ENCODE data around the gene DRD4. TPM values are rescaled to one million over a fixed set of nuclear protein-coding genes. Genes with fewer than 3 reads are reported as not detected.
"Not testable (repeated sequence)": the region's sequence is repeated elsewhere in the genome, so short reads cannot be mapped to it uniquely, and the experiment has no call there.

DRD4 gene
- total and polyA plus RNA-seq, 5 donors: 0.14 to 1.0 (median 0.28) TPM; not detected in 1

DNA sequence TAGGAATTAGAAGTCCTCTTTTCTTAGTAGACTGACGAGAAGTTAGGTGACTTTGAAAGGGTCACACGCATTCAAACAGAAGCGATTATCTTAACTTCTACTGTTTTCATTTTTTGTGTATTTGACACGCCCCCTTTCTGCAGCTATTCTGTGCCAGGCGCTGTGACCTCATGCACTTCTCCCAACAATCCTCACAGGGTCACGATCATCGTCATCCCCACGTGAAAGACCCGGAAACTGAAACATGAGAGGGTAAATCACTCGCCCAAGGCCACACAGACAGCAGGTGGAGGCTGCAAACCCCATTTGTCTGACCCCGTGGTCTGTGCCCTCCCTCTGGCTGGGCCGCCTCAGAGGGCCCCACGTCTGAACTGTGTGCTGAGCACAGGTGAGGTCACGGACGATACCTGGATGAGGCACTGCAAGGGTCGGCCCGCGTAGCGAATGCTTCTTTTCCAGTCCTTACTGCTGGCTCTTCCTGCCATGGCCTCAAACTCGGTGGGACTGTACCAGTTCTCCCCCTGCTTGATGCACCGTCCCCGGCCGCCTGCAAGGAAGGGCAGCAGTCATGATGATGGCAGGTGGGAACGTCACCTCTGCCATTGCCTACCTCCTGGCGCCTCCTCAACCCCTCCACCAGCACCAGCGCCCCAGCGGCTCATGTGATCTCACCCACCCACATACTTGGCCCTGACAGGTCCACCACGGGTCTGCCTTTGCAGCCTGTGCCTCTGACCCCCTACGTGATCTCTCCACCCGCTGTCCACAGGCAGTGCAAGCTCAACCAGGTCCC is 49.6 kb downstream of the DRD4 start:
- Histone ChIP-seq H3K27ac (ENCODE audit: low read length) (no peak overlapping the region), H3K27me3 (ENCODE audit: control insufficient read depth, insufficient read depth) (no peaks in the 10 kb centered on the region), H3K4me3 (ENCODE audit: low read length) (no peak overlapping the region), H3K9me3 (ENCODE audit: control insufficient read depth, low read length) (no peaks in the 10 kb centered on the region), H3K4me1 (ENCODE audit: control insufficient read depth, insufficient read depth, low read length) (no peaks in the 10 kb centered on the region)
- intact Hi-C loops (cut with DNase I): no loop called here
- DNase-seq: peak in 1 of 3 donors; percentile 43
- 91% methylated on average over 30 of the region's 30 CpGs for WGBS
- no peak for ATAC-seq

DNA sequence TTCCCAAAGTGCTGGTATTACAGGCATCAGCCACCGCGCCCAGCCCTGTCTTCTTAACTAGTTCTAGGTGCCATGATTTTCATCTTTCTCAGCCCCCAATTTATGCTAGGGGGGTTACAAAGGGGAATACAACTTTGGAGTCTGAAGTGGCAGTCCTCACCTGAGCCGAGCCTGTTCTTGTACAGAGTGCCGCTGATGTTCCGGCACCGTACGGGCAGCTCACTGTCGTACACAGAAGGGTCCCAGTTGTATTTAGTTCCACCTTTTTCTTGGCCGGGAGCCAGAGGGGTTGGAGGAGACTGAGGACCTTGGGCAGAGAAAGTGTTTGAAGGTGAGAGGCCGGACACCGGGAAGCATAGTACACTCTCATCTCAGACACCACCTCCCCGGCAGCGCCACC is 50.7 kb downstream of the DRD4 start:
- WGBS: 90% methylated on average over 13 of the region's 13 CpGs
- intact Hi-C loops (cut with DNase I): no loop called here
- no peak for ATAC-seq

DNA sequence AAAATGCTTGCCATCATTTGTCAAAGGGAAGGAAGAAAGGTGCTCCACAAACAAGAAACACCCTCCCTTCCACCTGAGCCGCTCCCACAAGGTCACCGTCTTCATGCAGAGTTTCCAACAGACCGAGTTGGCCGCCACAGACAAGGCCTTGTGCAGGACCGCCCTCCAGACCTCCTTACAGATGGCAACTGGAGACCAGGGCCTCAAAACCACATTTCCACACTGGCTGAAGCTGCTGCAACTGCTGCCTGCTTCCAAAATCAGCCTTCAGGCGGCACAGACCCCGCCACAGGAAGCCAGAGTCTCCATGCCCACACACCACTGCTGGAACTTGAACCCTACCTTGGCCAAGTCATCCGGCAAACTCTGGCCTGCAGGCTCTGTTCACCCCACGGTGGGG is 51.6 kb downstream of the DRD4 start:
- intact Hi-C loops (cut with DNase I): no loop called here
- ATAC-seq: no peak

More for the DNA sequence above, 50.7 kb downstream of the DRD4 start:
- Histone ChIP-seq H3K4me1 (ENCODE audit: control insufficient read depth, insufficient read depth, low read length) (no peaks in the 10 kb centered on the region), H3K9me3 (ENCODE audit: control insufficient read depth, low read length) (no peaks in the 10 kb centered on the region), H3K27me3 (ENCODE audit: control insufficient read depth, insufficient read depth) (no peaks in the 10 kb centered on the region), H3K27ac (ENCODE audit: low read length) (no peak overlapping the region), H3K4me3 (ENCODE audit: low read length) (no peak overlapping the region)
- peak in 1 of 3 donors; percentile 37 for DNase-seq

DNA sequence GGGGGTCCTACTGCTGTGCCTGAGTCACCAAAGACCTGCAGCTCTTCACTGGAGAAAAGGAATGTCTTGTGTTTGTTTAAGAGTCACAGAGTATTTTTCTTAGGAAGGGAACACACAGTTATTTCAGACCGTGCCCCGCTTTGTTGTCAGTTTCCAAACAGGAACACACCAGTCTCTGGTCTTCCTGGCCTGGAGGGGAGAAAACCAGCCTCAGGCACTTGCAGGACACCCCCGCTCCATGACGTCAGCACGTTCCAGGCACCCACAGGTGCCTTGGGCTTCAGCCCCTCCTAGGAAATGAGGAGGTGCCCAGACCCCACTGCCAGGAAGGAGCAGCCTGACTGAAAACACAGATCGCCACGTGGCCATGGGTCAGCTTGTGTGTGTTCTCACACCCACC is 52.6 kb downstream of the DRD4 start:
- intact Hi-C loops (cut with DNase I): no loop called here
- DNase-seq: peak in 2 of 3 donors; percentile 40 to 66
- H3K4me3 ChIP-seq (ENCODE audit: low read length): no peak overlapping the region
- 84% methylated on average over 7 of the region's 7 CpGs for WGBS
- peaks cover 6% of the 10 kb centered on the region for H3K4me1 ChIP-seq (ENCODE audit: control insufficient read depth, insufficient read depth, low read length)
- no peaks in the 10 kb centered on the region for H3K27me3 ChIP-seq (ENCODE audit: control insufficient read depth, insufficient read depth)
- H3K27ac ChIP-seq (ENCODE audit: low read length): no peak overlapping the region
- no peaks in the 10 kb centered on the region for H3K9me3 ChIP-seq (ENCODE audit: control insufficient read depth, low read length)
- ATAC-seq: peak in 1 of 2 donors; percentile 34

More for the DNA sequence above, 51.6 kb downstream of the DRD4 start:
- no peaks in the 10 kb centered on the region for H3K9me3 ChIP-seq (ENCODE audit: control insufficient read depth, low read length)
- DNase-seq: no peak
- H3K27me3 ChIP-seq (ENCODE audit: control insufficient read depth, insufficient read depth): no peaks in the 10 kb centered on the region
- no peak overlapping the region for H3K4me3 ChIP-seq (ENCODE audit: low read length)
- WGBS: 82% methylated on average over 9 of the region's 9 CpGs
- no peak overlapping the region for H3K27ac ChIP-seq (ENCODE audit: low read length)
- no peaks in the 10 kb centered on the region for H3K4me1 ChIP-seq (ENCODE audit: control insufficient read depth, insufficient read depth, low read length)

DNA sequence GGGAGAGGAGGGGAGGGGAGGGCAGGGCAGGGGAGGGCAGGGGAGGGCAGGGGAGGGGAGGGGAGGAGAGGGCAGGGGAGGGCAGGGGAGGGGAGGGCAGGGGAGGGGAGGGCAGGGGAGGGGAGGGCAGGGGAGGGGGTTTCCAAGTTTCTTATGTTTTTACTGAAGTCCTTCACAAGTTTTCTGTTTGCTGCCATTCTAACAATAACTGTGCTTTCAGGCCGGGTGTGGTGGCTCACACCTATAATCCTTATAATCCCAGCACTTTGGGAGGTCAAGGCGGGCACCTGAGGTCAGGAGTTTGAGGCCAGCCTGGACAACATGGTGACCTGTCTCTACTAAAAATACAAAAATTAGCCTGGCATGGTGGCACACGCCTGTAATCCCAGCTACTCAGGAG is 53.2 kb downstream of the DRD4 start:
- intact Hi-C loops (cut with DNase I); DNase-seq; H3K4me3 ChIP-seq (ENCODE audit: low read length); H3K27me3 ChIP-seq (ENCODE audit: control insufficient read depth, insufficient read depth); H3K27ac ChIP-seq (ENCODE audit: low read length); H3K4me1 ChIP-seq (ENCODE audit: control insufficient read depth, insufficient read depth, low read length); ATAC-seq; H3K9me3 ChIP-seq (ENCODE audit: control insufficient read depth, low read length): not testable (repeated sequence)
- WGBS: 96% methylated on average over 3 of the region's 3 CpGs

Other genes with a start within 250 kb of the DRD4 start
- gene PKP3, start 243.1 kb upstream of the DRD4 start, total RNA-seq: under 1 TPM; 0.26 to 0.88 (median 0.63) TPM
- gene PKP3, start 243.1 kb upstream of the DRD4 start, polyA plus RNA-seq: 0.36 TPM
- gene SIGIRR, start 222.3 kb upstream of the DRD4 start, total RNA-seq: 10 to 100 TPM; 28.6 to 42.4 (median 35.1) TPM
- gene SIGIRR, start 222.3 kb upstream of the DRD4 start, polyA plus RNA-seq: 61.8 TPM
- under 1 TPM; 0.14 to 0.46 (median 0.20) TPM for gene ANO9, start 195.3 kb upstream of the DRD4 start, total RNA-seq
- gene ANO9, start 195.3 kb upstream of the DRD4 start, polyA plus RNA-seq: 0.20 TPM
- 10 to 100 TPM; 30.2 to 33.3 (median 30.9) TPM for gene PTDSS2, start 187.0 kb upstream of the DRD4 start, total RNA-seq
- gene PTDSS2, start 187.0 kb upstream of the DRD4 start, polyA plus RNA-seq: 30.7 TPM
- gene RNH1, start 130.0 kb upstream of the DRD4 start, total RNA-seq: 100 to 1,000 TPM; 188 to 203 (median 195) TPM
- gene RNH1, start 130.0 kb upstream of the DRD4 start, polyA plus RNA-seq: 162 TPM
- 10 to 100 TPM; 45.7 to 60.4 (median 49.3) TPM for gene HRAS, start 101.7 kb upstream of the DRD4 start, total RNA-seq
- 64.4 TPM for gene HRAS, start 101.7 kb upstream of the DRD4 start, polyA plus RNA-seq
- under 1 TPM; 0.36 to 0.59 (median 0.43) TPM for gene LRRC56, start 99.7 kb upstream of the DRD4 start, total RNA-seq
- 0.48 TPM for gene LRRC56, start 99.7 kb upstream of the DRD4 start, polyA plus RNA-seq
- gene LMNTD2, start 76.5 kb upstream of the DRD4 start, total RNA-seq: 1 to 10 TPM in 2 of 4 donors, under 1 TPM in 2; 0.65 to 1.4 (median 0.83) TPM
- 0.50 TPM for gene LMNTD2, start 76.5 kb upstream of the DRD4 start, polyA plus RNA-seq
- gene RASSF7, start 76.3 kb upstream of the DRD4 start, total RNA-seq: 1 to 10 TPM; 2.5 to 6.3 (median 3.5) TPM
- gene RASSF7, start 76.3 kb upstream of the DRD4 start, polyA plus RNA-seq: 5.3 TPM
- 10 to 100 TPM; 18.2 to 20.8 (median 20.1) TPM for gene PHRF1, start 60.8 kb upstream of the DRD4 start, total RNA-seq
- gene PHRF1, start 60.8 kb upstream of the DRD4 start, polyA plus RNA-seq: 17.0 TPM
- 10 to 100 TPM in 3 of 4 donors, 1 to 10 TPM in 1; 9.4 to 19.2 (median 13.5) TPM for gene IRF7, start 21.3 kb upstream of the DRD4 start, total RNA-seq
- gene IRF7, start 21.3 kb upstream of the DRD4 start, polyA plus RNA-seq: 14.8 TPM
- gene CDHR5, start 12.3 kb upstream of the DRD4 start, total RNA-seq: not detected
- 0.02 TPM for gene CDHR5, start 12.3 kb upstream of the DRD4 start, polyA plus RNA-seq
- gene SCT, start 10.1 kb upstream of the DRD4 start, total RNA-seq: 1 to 10 TPM in 2 of 4 donors, under 1 TPM in 1, not detected in 1; 0.79 to 1.2 (median 1.1) TPM
- gene SCT, start 10.1 kb upstream of the DRD4 start, polyA plus RNA-seq: not detected
- gene DEAF1, start 58.0 kb downstream of the DRD4 start, total RNA-seq: 10 to 100 TPM; 18.2 to 25.2 (median 22.6) TPM
- gene DEAF1, start 58.0 kb downstream of the DRD4 start, polyA plus RNA-seq: 17.5 TPM
- 10 to 100 TPM; 12.6 to 16.4 (median 14.3) TPM for gene TMEM80, start 58.5 kb downstream of the DRD4 start, total RNA-seq
- gene TMEM80, start 58.5 kb downstream of the DRD4 start, polyA plus RNA-seq: 17.6 TPM
- gene EPS8L2, start 69.0 kb downstream of the DRD4 start, total RNA-seq: 1 to 10 TPM; 5.5 to 8.2 (median 6.3) TPM
- gene EPS8L2, start 69.0 kb downstream of the DRD4 start, polyA plus RNA-seq: 3.1 TPM
- gene TALDO1, start 110.2 kb downstream of the DRD4 start, total RNA-seq: 10 to 100 TPM; 84.7 to 99.9 (median 94.9) TPM
- gene TALDO1, start 110.2 kb downstream of the DRD4 start, polyA plus RNA-seq: 82.3 TPM
- gene GATD1, start 140.2 kb downstream of the DRD4 start, total RNA-seq: 10 to 100 TPM; 30.0 to 34.5 (median 30.8) TPM
- gene GATD1, start 140.2 kb downstream of the DRD4 start, polyA plus RNA-seq: 26.7 TPM
- gene CEND1, start 152.8 kb downstream of the DRD4 start, total RNA-seq: under 1 TPM in 3 of 4 donors, not detected in 1; 0.15 to 0.37 (median 0.28) TPM
- 0.59 TPM for gene CEND1, start 152.8 kb downstream of the DRD4 start, polyA plus RNA-seq
- 1 to 10 TPM; 3.8 to 9.0 (median 6.5) TPM for gene SLC25A22, start 161.0 kb downstream of the DRD4 start, total RNA-seq
- 4.1 TPM for gene SLC25A22, start 161.0 kb downstream of the DRD4 start, polyA plus RNA-seq
- gene PIDD1, start 168.0 kb downstream of the DRD4 start, total RNA-seq: 1 to 10 TPM; 5.6 to 9.6 (median 8.9) TPM
- gene PIDD1, start 168.0 kb downstream of the DRD4 start, polyA plus RNA-seq: 10.4 TPM
- 1,000 to 10,000 TPM in 3 of 4 donors, 100 to 1,000 TPM in 1; 949 to 1,291 (median 1,094) TPM for gene RPLP2, start 172.7 kb downstream of the DRD4 start, total RNA-seq
- gene RPLP2, start 172.7 kb downstream of the DRD4 start, polyA plus RNA-seq: 859 TPM
- 100 to 1,000 TPM; 145 to 193 (median 177) TPM for gene PNPLA2, start 181.6 kb downstream of the DRD4 start, total RNA-seq
- gene PNPLA2, start 181.6 kb downstream of the DRD4 start, polyA plus RNA-seq: 147 TPM
- gene CRACR2B, start 190.7 kb downstream of the DRD4 start, total RNA-seq: 10 to 100 TPM; 18.9 to 26.4 (median 21.0) TPM
- gene CRACR2B, start 190.7 kb downstream of the DRD4 start, polyA plus RNA-seq: 42.6 TPM
- gene CD151, start 195.7 kb downstream of the DRD4 start, total RNA-seq: 100 to 1,000 TPM; 406 to 517 (median 443) TPM
- 671 TPM for gene CD151, start 195.7 kb downstream of the DRD4 start, polyA plus RNA-seq
- gene POLR2L, start 205.3 kb downstream of the DRD4 start, total RNA-seq: 100 to 1,000 TPM; 147 to 223 (median 191) TPM
- 278 TPM for gene POLR2L, start 205.3 kb downstream of the DRD4 start, polyA plus RNA-seq
- gene TSPAN4, start 205.6 kb downstream of the DRD4 start, total RNA-seq: 10 to 100 TPM; 36.6 to 45.1 (median 40.4) TPM
- 41.3 TPM for gene TSPAN4, start 205.6 kb downstream of the DRD4 start, polyA plus RNA-seq

Data from right cardiac atrium (tissue), 5 donors.